Stimulated activated CD4-positive, alpha-beta T cell treated with anti-CD3 and anti-CD28 coated beads, TNF-alpha, amount 100 ng/mL, for 4 hours (primary cell): ENCODE measurements around the gene PTPN7.
"Not testable (repeated sequence)": the region's sequence is repeated elsewhere in the genome, so short reads cannot be mapped to it uniquely, and the experiment has no call there.

ENCODE experiments used
- DNase-seq, 3 experiments: peaks; one replicate each; pipeline ENCODE4 v3.0.0-alpha.2; 2020; ENCODE audit warnings: low read depth in 3 of 3

The PTPN7 gene

GRCh38 chr1:202160377-202160940 is at the start of gene PTPN7:
Gene PTPN7 (minus strand): TSS chr1:202160602. CDS start chr1:202159402, 1,200 bp downstream.
- DNase-seq: peak; percentile 79 to 83 (median 82)

DNA sequence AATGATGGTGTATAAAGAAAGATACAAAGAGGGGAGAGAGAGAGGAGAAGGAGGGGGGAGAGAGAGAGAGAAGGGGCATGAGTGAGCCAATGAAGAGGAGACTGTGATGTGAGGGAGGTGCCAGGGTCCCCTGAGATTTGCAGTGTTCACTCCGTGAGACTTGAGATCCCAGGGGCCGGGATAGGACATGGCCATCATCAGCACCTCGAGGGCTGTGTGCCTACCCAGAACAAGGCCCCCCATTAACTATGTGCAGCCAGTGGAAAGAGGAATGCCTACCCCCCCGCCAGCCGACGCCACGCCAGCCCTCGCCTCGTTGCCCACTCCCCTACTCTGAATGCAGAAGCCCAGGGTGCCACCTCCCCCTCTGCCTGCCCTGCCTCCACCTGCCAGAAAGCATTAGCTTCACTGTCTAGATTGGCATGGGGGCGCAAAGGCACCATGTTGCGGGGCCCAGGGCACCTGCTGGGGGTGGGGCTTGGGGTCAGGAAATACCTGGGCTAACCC is 48.0 kb upstream of the PTPN7 start:
- DNase-seq: no peak

- no peak for DNase-seq
These were observed 46.9 kb upstream of the PTPN7 start for GRCh38 chr1:202207292-202207691.

- DNase-seq: no peak
These were observed 45.3 kb upstream of the PTPN7 start for GRCh38 chr1:202205523-202206190.

DNA sequence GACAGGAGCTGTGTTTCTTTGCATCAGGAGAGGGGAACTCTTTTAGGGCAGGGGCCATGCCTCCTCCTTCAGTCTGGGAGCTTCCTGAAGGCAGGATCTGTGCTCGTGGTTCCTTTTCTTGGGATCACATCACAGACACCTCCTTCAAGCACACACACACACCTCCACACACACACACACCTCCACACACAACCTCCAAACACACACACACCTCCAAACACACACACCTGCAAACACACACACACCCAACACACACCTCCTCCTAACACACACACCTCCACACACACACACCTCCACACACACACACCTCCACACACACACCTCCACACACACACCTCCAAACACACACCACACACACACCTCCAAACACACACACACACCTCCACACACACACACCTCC is 43.7 kb upstream of the PTPN7 start:
- no peak for DNase-seq

GRCh38 chr1:202203238-202204039 is 43.0 kb upstream of the PTPN7 start:
- no peak for DNase-seq

DNA sequence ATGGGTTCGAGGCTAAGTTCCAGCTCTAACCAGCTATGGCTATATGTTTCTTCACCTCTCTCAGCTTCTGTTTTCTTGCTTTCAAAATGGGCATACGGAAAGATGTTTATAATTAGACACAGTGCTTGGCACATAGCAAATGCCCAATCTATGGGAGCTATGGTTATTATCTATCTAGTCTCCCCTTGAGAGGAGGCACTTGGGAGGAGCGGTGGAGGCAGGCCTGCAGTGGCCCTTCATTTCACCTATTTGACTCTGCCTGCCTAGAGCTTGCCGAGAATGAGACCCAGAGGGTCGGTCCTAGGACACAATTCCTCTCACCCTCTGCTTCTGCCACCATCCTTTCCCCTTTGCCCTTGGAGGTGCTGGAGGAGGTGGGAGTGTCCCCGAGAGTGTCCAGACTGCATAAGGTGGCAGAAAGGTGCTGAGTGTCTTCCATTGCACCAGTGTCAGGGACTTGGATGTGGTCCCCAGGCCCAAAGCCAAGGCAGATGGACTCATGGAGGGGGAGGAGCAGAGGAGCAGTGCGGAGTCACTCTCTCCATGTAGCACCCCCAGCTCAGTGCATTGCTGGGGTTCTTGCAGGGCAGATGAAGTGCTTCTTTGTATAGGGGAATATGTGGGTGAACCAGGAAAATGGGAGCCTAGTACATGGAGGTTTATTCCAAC is 42.2 kb upstream of the PTPN7 start:
- no peak for DNase-seq

GRCh38 chr1:202201971-202202370 is 41.6 kb upstream of the PTPN7 start:
- no peak for DNase-seq

DNA sequence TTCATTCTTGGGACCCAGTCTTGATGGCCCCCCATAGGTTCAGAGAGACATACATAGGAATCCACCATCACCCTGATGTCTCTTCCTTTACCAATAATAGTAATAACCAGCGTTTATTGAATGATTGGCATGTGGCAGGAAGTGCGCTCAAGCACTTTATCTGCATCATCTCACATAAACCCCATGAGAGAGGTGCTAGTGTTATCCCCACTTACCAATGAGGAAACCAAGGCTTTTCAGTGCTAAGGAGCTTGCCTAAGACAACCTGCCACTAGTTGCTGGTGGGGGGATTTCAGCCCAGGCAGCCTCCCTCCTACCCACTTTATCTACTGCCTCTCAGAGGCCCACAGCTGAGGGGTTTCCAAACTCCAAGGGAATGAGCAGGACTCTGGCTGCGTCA is 40.9 kb upstream of the PTPN7 start:
- DNase-seq: no peak

DNA sequence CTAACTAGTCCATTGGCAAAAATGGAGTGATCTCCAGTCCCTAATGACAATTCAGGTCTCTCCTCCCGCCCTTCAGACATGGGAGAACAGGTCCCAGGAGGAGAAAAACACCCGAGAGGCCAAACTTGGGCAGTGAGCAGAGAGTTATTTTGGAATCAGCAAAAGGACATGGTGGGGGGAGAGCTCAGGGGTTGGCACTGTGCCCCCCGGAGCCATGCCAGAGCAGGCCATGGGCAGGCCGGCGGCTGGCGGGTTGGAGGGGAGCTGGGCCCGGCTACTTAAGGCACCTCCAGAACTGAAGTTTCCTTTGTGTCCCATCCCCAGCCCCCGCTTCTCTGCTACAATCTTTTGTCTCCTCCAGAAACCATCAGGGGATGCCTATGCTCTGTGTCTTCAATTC is 40.3 kb upstream of the PTPN7 start:
- DNase-seq: no peak

DNA sequence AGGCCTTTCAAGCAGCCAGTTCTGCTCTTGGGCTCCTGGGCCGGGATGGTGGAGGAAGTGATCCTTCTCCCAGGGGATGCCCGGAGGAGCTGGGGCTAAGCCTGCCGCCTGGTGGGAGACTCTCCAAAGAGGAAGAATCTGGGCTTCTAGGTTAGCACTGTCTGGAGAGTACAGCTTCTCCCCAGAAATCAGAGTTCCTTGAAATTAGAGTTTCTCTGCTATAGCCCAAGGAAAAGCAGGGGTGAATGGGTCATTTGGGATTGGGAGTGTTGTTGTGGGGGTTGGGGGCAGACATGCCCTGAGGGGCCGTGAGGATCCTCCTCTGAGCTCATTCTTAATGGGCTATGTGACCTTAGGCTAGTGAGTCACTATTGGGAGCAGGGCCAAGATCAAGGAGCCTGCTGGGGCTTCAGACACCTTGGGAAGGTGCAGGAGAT is 39.7 kb upstream of the PTPN7 start:
- DNase-seq: no peak

DNA sequence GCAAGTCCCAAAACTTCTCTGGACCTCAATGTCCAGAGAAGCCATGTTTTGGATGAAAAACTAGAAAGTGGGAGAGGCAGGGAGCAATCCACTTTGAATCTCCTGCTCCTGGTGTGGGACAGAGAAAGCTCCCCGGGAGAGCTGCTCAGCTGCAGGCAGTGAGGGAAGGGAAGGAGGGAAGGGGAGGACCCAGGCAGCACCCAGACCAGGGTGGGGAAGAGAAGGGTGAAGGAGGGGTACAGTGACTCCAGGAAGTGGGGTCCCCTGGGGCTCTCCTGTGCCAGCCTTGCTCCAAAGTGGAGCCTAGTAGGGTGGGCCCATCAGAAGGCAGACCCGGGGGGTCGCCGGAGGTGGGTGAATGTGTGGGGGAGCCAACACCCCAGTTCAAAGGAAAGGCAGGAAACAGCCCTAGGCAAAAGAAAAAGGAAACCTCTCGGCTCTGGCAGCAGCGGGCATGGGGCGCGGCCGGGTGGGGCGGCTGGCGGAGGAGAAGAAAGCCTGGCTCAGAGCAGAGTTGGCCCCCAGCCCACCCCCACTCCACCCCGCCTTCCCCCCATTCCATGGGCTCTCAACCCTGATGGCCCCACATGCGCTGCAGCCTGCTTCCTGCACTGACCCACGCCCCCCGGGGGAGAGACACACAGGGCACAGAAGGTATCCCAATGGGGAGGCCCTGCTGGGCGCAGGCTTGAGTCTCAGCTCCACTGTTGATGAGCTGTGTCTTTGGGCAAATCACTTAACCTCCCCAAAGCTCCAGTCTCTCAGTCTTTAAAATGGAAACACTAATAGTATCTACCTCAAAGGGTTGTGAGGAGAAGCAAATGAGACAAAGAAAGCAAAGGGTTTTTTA is 38.9 kb upstream of the PTPN7 start:
- no peak for DNase-seq

DNA sequence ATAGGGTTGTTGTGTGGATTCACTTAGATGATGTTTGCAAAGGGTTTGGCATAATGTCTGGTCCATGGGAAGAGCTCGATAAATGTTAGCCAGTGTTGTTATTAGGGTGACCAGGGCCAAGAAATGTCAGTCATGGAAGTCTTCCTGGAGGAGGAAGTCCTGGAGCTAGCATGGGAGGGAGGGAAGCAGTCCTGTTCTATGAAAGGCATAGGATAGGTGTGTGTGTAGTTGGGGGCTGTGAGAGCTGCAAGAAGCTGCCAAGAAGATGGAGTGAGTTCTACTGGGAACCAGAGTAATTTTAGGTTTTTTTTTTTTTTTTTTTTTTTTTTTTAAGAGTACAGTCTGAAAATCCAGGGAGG is 37.9 kb upstream of the PTPN7 start:
- no peak for DNase-seq

DNA sequence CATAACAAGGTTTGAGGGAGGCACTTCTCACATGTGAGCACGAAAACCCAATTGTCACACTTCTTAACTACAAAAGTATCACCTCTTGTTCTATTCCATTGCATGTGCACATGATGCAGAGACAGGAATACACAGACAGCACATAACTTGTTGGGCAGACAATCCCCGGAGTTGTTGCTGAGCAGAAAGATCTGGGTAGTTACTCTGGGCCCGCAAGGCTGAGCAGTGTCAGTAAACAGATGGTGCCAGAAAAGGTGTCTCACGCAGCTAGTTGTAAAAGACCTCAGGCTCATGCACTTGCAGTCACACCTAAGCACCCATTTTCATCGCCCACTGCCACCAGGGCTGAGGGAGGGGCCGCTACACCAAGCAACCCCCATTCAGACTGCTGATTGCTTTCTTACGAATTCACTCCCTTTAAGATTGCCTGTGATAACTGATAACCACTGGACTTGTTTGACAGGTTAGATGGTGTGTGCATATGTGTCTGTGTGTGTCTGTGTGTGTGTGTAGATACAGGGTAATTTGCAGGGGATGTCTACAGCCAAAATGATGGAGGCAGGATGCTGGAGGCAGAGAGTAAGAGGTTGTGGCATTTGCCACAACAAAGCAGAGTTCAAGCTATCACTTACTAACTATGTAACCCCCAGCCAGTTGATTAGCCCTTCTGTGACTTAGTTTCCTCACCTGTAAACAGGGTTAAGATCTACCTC is 37.4 kb upstream of the PTPN7 start:
- no peak for DNase-seq

DNA sequence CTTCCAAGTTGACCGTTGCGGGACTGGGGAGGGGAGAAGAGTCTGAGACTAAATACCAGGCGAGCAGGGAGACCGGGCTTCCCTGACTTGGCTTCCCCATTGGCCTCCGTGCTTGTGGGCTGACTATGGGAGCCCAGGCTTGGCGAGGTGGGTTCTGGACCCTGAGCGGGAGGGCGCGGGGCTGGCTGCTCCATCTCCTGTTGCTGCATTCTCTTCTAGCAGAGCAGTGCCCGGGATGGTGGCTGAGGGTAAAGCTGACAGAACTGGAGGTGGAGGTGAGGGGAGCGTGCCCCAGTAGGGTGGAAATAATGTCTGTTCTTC is 33.9 kb upstream of the PTPN7 start:
- no peak for DNase-seq

DNA sequence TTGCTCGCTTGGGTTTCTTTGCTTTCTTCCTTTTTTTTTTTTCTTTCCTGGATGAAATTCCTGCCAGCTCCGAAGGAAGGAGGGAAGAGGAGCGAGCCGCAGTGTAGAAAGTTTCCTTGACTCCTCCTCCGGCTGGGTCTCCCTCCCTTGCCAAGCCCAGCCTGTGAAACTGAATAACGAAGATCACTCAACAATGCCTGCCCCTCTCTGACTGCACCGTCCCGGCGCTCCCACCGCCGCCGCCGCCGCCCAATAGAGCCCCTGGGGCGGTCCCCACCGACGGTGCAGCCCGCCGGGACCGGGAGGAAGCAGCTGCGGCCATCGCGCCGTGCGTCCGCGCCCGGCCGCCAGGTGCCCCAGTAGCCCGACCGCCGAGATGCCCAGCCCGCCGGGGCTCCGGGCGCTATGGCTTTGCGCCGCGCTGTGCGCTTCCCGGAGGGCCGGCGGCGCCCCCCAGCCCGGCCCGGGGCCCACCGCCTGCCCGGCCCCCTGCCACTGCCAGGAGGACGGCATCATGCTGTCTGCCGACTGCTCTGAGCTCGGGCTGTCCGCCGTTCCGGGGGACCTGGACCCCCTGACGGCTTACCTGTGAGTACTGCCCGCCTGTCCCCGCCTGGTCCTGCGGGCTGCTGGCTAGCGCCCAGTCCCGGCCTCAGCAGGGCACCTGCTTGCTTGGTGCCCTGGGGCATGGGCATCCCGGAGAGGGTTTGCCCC is 33.4 kb upstream of the PTPN7 start, which contains the start of gene LGR6:
TSS of gene LGR6 (plus strand) at position 186 of the 714 bp plus-strand sequence. CDS start at position 377, 191 bp downstream.
- DNase-seq: no peak

DNA sequence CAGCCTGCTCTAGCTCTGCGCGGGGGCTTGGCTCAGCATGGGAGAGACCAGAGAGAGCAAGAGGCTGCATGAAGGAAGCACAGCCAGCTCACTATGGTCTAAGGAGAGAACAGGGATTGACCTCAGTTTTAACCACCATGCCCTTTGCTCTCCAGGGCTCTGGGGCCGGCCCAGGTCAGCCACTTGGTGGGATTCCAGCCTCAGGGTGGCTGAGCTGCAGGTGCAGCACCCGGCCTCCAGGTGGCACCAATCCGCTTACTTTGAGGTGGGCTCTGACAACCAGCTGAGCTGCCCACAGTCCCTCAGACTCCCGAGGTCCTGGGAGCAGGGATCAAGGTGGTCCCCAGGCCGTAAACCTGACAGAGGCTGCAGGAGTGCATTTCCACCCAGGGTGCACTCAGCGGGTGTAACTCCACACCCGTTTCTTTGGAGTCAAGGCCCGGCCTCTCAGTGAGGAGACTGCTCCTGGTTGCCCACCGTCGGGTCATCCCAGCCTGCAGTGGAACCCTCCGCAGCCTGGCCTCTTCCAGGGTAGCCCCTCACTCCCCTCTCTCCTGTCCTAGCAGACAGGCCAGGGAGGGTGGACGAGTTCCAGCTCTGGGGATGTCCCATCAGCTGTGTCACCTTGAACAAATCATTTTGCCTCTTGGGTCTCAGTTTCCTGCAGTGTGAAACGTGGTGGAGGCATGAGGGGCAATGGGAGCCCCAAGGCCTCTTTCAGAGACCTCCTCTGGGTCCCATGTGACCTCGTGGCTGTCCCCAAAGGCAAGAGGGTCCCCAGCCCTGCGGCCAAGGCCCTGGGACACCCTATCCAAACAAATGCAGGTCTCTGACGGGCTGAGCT is 32.6 kb upstream of the PTPN7 start:
- DNase-seq: peak; percentile 15 to 34 (median 23)

- not testable (repeated sequence) for DNase-seq
These were observed 31.0 kb upstream of the PTPN7 start for GRCh38 chr1:202191391-202191790.
